Measurements from ENCODE around the gene AP3B2. TPM values are rescaled to one million over a fixed set of nuclear protein-coding genes. Genes with fewer than 3 reads are reported as not detected.

AP3B2 gene
- polyA plus RNA-seq, 1 donor = 0.59 TPM

Other genes with a start within 250 kb of the AP3B2 start
- gene RPS17, start 169.4 kb downstream of the AP3B2 start, polyA plus RNA-seq (ENCODE audit: insufficient read length) = 2,706 TPM
- 0.41 TPM for gene CPEB1, start 62.5 kb downstream of the AP3B2 start, polyA plus RNA-seq (ENCODE audit: insufficient read length)
- gene FSD2, start 96.2 kb upstream of the AP3B2 start, polyA plus RNA-seq (ENCODE audit: insufficient read length) = 44.5 TPM
- gene WHAMM, start 99.8 kb upstream of the AP3B2 start, polyA plus RNA-seq (ENCODE audit: insufficient read length) = 10.8 TPM
- gene HOMER2, start 242.8 kb upstream of the AP3B2 start, polyA plus RNA-seq (ENCODE audit: insufficient read length) = 22.4 TPM

All from hindlimb muscle (tissue), 1 donor.